WTC11 (cell line): ENCODE results near the gene SORL1.

Experiments used
- ATF1 ChIP-seq: sonication (generic); formaldehyde crosslinking; IDR thresholded peaks from 2 replicates; pipeline ENCODE4 v1.8.1; 2023; ENCODE audit warnings: mild to moderate bottlenecking, moderate library complexity, missing genetic modification reagents
- CREM ChIP-seq: sonication (generic); formaldehyde crosslinking; IDR thresholded peaks from 2 replicates; pipeline ENCODE4 v1.8.1; 2022; ENCODE audit warnings: mild to moderate bottlenecking, missing genetic modification reagents, moderate library complexity
- SP1 ChIP-seq: sonication (generic); formaldehyde crosslinking; conservative IDR thresholded peaks from 2 replicates; pipeline ENCODE4 v1.8.1; 2022; ENCODE audit warnings: missing genetic modification reagents
- TF ChIP-seq, protein P1 (sequence below): fragments of 200-600 bp; IDR thresholded peaks from 2 replicates; pipeline ENCODE4 v1.8.0; 2022; ENCODE audit warnings: antibody characterized with exemption
- TF ChIP-seq, protein P2 (sequence below): sonication (generic); formaldehyde crosslinking; conservative IDR thresholded peaks from 2 replicates; pipeline ENCODE4 v1.8.1; 2023; ENCODE audit warnings: mild to moderate bottlenecking, low read depth, missing genetic modification reagents, moderate library complexity
- TF ChIP-seq, protein P3 (sequence below): sonication (generic); formaldehyde crosslinking; IDR thresholded peaks from 2 replicates; pipeline ENCODE4 v1.8.0; 2023; ENCODE audit warnings: mild to moderate bottlenecking, missing genetic modification reagents
- TF ChIP-seq, protein P4 (sequence below): sonication (generic); formaldehyde crosslinking; IDR thresholded peaks from 2 replicates; pipeline ENCODE4 v1.8.1; 2023; ENCODE audit warnings: mild to moderate bottlenecking, missing genetic modification reagents, moderate library complexity

DNA sequence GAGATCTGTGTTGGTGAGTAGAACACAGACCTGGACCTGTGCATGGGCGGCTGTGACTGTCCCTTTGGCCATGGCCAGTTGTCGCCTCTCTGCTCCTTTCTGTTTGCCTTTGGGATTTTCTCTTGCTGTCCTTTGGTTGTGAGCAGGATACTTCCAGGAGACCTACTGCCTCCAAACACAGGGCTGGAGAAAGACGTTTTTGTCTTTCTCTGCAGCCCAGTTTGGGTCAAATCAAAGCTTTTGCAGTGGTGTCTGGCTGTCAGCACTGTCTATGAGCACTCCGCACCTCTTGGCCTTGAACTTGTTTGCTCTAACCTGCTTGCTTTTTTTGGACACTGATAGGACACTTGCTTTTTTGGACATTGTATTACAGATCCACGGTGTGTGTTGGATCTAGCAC is 109.6 kb downstream of the SORL1 start:
- TF ChIP-seq, protein P1, sequence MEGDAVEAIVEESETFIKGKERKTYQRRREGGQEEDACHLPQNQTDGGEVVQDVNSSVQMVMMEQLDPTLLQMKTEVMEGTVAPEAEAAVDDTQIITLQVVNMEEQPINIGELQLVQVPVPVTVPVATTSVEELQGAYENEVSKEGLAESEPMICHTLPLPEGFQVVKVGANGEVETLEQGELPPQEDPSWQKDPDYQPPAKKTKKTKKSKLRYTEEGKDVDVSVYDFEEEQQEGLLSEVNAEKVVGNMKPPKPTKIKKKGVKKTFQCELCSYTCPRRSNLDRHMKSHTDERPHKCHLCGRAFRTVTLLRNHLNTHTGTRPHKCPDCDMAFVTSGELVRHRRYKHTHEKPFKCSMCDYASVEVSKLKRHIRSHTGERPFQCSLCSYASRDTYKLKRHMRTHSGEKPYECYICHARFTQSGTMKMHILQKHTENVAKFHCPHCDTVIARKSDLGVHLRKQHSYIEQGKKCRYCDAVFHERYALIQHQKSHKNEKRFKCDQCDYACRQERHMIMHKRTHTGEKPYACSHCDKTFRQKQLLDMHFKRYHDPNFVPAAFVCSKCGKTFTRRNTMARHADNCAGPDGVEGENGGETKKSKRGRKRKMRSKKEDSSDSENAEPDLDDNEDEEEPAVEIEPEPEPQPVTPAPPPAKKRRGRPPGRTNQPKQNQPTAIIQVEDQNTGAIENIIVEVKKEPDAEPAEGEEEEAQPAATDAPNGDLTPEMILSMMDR: no peak
- TF ChIP-seq SP1 (CRISPR knock-in tag) (no peak), ATF1 (CRISPR knock-in tag) (no peak), CREM (CRISPR knock-in tag) (no peak)
- TF ChIP-seq, protein P2, sequence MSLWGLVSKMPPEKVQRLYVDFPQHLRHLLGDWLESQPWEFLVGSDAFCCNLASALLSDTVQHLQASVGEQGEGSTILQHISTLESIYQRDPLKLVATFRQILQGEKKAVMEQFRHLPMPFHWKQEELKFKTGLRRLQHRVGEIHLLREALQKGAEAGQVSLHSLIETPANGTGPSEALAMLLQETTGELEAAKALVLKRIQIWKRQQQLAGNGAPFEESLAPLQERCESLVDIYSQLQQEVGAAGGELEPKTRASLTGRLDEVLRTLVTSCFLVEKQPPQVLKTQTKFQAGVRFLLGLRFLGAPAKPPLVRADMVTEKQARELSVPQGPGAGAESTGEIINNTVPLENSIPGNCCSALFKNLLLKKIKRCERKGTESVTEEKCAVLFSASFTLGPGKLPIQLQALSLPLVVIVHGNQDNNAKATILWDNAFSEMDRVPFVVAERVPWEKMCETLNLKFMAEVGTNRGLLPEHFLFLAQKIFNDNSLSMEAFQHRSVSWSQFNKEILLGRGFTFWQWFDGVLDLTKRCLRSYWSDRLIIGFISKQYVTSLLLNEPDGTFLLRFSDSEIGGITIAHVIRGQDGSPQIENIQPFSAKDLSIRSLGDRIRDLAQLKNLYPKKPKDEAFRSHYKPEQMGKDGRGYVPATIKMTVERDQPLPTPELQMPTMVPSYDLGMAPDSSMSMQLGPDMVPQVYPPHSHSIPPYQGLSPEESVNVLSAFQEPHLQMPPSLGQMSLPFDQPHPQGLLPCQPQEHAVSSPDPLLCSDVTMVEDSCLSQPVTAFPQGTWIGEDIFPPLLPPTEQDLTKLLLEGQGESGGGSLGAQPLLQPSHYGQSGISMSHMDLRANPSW (CRISPR knock-in tag): no peak
- TF ChIP-seq, protein P3, sequence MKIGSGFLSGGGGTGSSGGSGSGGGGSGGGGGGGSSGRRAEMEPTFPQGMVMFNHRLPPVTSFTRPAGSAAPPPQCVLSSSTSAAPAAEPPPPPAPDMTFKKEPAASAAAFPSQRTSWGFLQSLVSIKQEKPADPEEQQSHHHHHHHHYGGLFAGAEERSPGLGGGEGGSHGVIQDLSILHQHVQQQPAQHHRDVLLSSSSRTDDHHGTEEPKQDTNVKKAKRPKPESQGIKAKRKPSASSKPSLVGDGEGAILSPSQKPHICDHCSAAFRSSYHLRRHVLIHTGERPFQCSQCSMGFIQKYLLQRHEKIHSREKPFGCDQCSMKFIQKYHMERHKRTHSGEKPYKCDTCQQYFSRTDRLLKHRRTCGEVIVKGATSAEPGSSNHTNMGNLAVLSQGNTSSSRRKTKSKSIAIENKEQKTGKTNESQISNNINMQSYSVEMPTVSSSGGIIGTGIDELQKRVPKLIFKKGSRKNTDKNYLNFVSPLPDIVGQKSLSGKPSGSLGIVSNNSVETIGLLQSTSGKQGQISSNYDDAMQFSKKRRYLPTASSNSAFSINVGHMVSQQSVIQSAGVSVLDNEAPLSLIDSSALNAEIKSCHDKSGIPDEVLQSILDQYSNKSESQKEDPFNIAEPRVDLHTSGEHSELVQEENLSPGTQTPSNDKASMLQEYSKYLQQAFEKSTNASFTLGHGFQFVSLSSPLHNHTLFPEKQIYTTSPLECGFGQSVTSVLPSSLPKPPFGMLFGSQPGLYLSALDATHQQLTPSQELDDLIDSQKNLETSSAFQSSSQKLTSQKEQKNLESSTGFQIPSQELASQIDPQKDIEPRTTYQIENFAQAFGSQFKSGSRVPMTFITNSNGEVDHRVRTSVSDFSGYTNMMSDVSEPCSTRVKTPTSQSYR: no peak
- TF ChIP-seq, protein P4, sequence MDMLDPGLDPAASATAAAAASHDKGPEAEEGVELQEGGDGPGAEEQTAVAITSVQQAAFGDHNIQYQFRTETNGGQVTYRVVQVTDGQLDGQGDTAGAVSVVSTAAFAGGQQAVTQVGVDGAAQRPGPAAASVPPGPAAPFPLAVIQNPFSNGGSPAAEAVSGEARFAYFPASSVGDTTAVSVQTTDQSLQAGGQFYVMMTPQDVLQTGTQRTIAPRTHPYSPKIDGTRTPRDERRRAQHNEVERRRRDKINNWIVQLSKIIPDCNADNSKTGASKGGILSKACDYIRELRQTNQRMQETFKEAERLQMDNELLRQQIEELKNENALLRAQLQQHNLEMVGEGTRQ (CRISPR knock-in tag): no peak
